NCI-H2081 treated with DMSO at 0.1 percent for 48 hours (cell line): ENCODE measurements around the gene ERC2.

Experiments used
- DNase-seq: peaks from one replicate; lab custom pipeline; 2025; lab: John Stamatoyannopoulos, UW

The ERC2 gene

GRCh38 chr3:56366641-56367162, 101.6 kb downstream of the ERC2 start:
- no peak for DNase-seq

- no peak for DNase-seq
Observed at GRCh38 chr3:56365905-56366640, 102.2 kb downstream of the ERC2 start.

GRCh38 chr3:56364665-56365064, 103.6 kb downstream of the ERC2 start:
- DNase-seq = no peak

GRCh38 chr3:56363720-56364119, 104.5 kb downstream of the ERC2 start:
- DNase-seq = no peak

- DNase-seq = no peak
Observed at GRCh38 chr3:56361731-56362130, 106.5 kb downstream of the ERC2 start.

- DNase-seq = no peak
Observed at GRCh38 chr3:56357266-56357665, 111.0 kb downstream of the ERC2 start.

- no peak for DNase-seq
Observed at GRCh38 chr3:56356808-56357207, 111.5 kb downstream of the ERC2 start.

- no peak for DNase-seq
Observed at GRCh38 chr3:56355570-56356185, 112.6 kb downstream of the ERC2 start.

- DNase-seq = no peak
Observed at GRCh38 chr3:56351537-56351936, 116.7 kb downstream of the ERC2 start.

GRCh38 chr3:56347219-56347871, 120.9 kb downstream of the ERC2 start:
- DNase-seq = no peak

GRCh38 chr3:56342475-56342874, 125.8 kb downstream of the ERC2 start:
- no peak for DNase-seq

GRCh38 chr3:56339671-56340070, 128.6 kb downstream of the ERC2 start:
- no peak for DNase-seq

GRCh38 chr3:56339244-56339643, 129.0 kb downstream of the ERC2 start:
- no peak for DNase-seq

GRCh38 chr3:56336023-56336422, 132.2 kb downstream of the ERC2 start:
- DNase-seq = no peak

GRCh38 chr3:56324473-56324872, 143.8 kb downstream of the ERC2 start:
- no peak for DNase-seq

GRCh38 chr3:56323986-56324420, 144.3 kb downstream of the ERC2 start:
- no peak for DNase-seq

GRCh38 chr3:56322862-56323261, 145.4 kb downstream of the ERC2 start:
- no peak for DNase-seq

GRCh38 chr3:56321892-56322291, 146.4 kb downstream of the ERC2 start:
- no peak for DNase-seq

- DNase-seq = no peak
Observed at GRCh38 chr3:56321383-56321782, 146.9 kb downstream of the ERC2 start.

- DNase-seq = no peak
Observed at GRCh38 chr3:56320883-56321282, 147.4 kb downstream of the ERC2 start.

GRCh38 chr3:56318891-56319290, 149.4 kb downstream of the ERC2 start:
- no peak for DNase-seq

GRCh38 chr3:56316944-56317343, 151.3 kb downstream of the ERC2 start:
- DNase-seq = no peak

- no peak for DNase-seq
Observed at GRCh38 chr3:56314842-56315241, 153.4 kb downstream of the ERC2 start.
